Endothelial cell (in vitro differentiated cells): ENCODE measurements around the gene PPP1R37. TPM values are rescaled to one million over a fixed set of nuclear protein-coding genes. Genes with fewer than 3 reads are reported as not detected.

Source experiments
- DNase-seq: peaks from one replicate; pipeline ENCODE4 v3.0.0; 2021; ENCODE audit warnings: low spot score
- H3K27ac Mint-ChIP-seq: one replicate; pipeline ENCODE4 v1.8.0; 2021; ENCODE audit warnings: mixed read lengths, inconsistent platforms; ENCODE audit not compliant: unreplicated experiment
- H3K27me3 Mint-ChIP-seq: one replicate; pipeline ENCODE4 v1.8.0; 2021; ENCODE audit warnings: mild to moderate bottlenecking, moderate library complexity, mixed read lengths, inconsistent platforms; ENCODE audit not compliant: unreplicated experiment
- H3K36me3 Mint-ChIP-seq: one replicate; pipeline ENCODE4 v1.8.0; 2021; ENCODE audit warnings: mild to moderate bottlenecking, low read depth, mixed read lengths, inconsistent platforms; ENCODE audit not compliant: unreplicated experiment
- H3K4me1 Mint-ChIP-seq: one replicate; pipeline ENCODE4 v1.8.0; 2021; ENCODE audit warnings: mild to moderate bottlenecking, mixed read lengths, inconsistent platforms; ENCODE audit not compliant: unreplicated experiment
- H3K4me3 Mint-ChIP-seq: one replicate; pipeline ENCODE4 v1.8.0; 2021; ENCODE audit warnings: mild to moderate bottlenecking, mixed read lengths, inconsistent platforms; ENCODE audit not compliant: unreplicated experiment
- H3K9me3 Mint-ChIP-seq: one replicate; pipeline ENCODE4 v1.8.0; 2021; ENCODE audit warnings: mixed read lengths, inconsistent platforms; ENCODE audit not compliant: unreplicated experiment
- total RNA-seq: library from RNA; stranded (reverse); fragmentation: NEBNext Ultra II Directional; extraction: Animal tissue kit (Norgen Biotek cat#: 25700); gene quantifications from one replicate; pipeline ENCODE4 v1.2.1, GENCODE V29; 2021; ENCODE audit not compliant: unreplicated experiment
- TF ChIP-seq, protein P1 (sequence below): fragments of 200-600 bp; sonication (generic); IDR thresholded peaks from one replicate; pipeline ENCODE4 v1.5.0; 2021; ENCODE audit warnings: antibody characterized with exemption; ENCODE audit not compliant: unreplicated experiment

PPP1R37 gene
- total RNA-seq, 1 donor from 2014 or later = 34.7 TPM

DNA sequence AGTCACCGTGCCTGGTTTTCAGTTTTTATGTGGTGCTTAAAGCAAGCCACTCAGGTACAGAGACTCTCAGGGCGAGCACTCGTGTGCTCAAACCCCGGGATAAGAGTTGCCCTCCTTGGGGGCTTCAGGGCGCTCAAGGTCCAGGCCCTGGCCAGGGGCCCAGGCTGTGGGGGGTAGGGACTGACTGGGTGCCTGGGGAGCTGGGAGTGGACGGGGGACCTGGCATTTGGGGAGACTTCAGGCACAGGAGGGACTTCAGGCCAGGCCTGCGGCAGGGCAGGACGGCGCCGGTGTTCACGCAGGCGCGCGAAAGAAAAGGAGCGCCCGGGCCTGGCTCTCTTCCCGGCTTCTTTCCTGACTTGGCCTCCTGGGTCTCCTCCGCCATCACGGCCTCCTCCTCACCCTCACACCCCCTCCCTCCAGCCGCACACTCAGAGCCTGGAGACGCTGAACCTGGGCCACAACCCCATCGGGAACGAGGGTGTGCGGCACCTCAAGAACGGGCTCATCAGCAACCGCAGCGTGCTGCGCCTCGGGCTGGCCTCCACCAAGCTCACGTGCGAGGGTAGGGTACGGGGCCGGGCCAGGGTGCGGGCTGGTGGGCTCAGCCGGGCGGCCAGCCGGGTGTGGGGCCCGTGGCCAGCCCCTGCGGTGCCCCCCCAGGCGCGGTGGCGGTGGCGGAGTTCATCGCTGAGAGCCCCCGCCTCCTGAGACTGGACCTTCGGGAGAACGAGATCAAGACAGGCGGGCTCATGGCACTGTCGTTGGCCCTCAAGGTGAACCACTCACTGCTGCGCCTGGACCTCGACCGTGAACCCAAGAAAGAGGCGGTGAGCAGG lies 51.7 kb downstream of the PPP1R37 start:
- H3K27me3 Mint-ChIP-seq = peaks cover 13% of the 10 kb centered on the region
- no peak overlapping the region for H3K27ac Mint-ChIP-seq
- no peak overlapping the region for H3K4me3 Mint-ChIP-seq
- no peak for DNase-seq
- H3K9me3 Mint-ChIP-seq = no peaks in the 10 kb centered on the region
- TF ChIP-seq, protein P1, sequence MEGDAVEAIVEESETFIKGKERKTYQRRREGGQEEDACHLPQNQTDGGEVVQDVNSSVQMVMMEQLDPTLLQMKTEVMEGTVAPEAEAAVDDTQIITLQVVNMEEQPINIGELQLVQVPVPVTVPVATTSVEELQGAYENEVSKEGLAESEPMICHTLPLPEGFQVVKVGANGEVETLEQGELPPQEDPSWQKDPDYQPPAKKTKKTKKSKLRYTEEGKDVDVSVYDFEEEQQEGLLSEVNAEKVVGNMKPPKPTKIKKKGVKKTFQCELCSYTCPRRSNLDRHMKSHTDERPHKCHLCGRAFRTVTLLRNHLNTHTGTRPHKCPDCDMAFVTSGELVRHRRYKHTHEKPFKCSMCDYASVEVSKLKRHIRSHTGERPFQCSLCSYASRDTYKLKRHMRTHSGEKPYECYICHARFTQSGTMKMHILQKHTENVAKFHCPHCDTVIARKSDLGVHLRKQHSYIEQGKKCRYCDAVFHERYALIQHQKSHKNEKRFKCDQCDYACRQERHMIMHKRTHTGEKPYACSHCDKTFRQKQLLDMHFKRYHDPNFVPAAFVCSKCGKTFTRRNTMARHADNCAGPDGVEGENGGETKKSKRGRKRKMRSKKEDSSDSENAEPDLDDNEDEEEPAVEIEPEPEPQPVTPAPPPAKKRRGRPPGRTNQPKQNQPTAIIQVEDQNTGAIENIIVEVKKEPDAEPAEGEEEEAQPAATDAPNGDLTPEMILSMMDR = no peak
- no peaks in the 10 kb centered on the region for H3K4me1 Mint-ChIP-seq
- H3K36me3 Mint-ChIP-seq = peaks cover 22% of the 10 kb centered on the region

- no peak for DNase-seq
- Mint-ChIP-seq H3K4me3 (no peak overlapping the region), H3K4me1 (no peaks in the 10 kb centered on the region), H3K27me3 (peaks cover 12% of the 10 kb centered on the region), H3K9me3 (no peaks in the 10 kb centered on the region), H3K36me3 (peaks cover 22% of the 10 kb centered on the region), H3K27ac (no peak overlapping the region)
- TF ChIP-seq, protein P1 = no peak
Observed at GRCh38 chr19:45145270-45146189, 52.6 kb downstream of the PPP1R37 start.

DNA sequence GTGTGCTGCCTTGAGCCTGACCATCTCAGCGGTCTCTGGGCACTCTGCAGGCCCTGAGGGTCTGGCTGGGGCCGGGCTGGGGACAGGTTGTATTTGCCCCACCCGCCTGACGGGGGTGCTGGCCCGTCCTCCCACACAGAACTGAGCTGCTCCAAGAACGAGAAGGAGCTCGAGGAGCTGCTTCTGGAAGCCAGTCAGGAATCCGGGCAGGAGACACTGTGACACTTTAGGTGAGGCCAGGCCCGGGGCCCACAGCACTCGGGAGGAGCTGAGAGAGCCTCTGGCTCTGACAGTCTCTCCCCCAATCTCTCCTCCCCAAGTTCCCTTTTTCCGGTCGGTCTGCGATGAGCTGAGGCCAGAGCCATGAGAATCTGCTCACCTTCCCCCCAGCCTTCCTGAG lies 53.3 kb downstream of the PPP1R37 start:
- peaks cover 12% of the 10 kb centered on the region for H3K27me3 Mint-ChIP-seq
- no peak overlapping the region for H3K4me3 Mint-ChIP-seq
- H3K27ac Mint-ChIP-seq = no peak overlapping the region
- peaks cover 17% of the 10 kb centered on the region for H3K36me3 Mint-ChIP-seq
- TF ChIP-seq, protein P1 = no peak
- DNase-seq = no peak
- H3K9me3 Mint-ChIP-seq = no peaks in the 10 kb centered on the region
- no peaks in the 10 kb centered on the region for H3K4me1 Mint-ChIP-seq

GRCh38 chr19:45146741-45147205 lies 53.8 kb downstream of the PPP1R37 start:
- TF ChIP-seq, protein P1 = no peak
- H3K4me3 Mint-ChIP-seq = no peak overlapping the region
- H3K4me1 Mint-ChIP-seq = no peaks in the 10 kb centered on the region
- DNase-seq = no peak
- peaks cover 12% of the 10 kb centered on the region for H3K27me3 Mint-ChIP-seq
- H3K36me3 Mint-ChIP-seq = peaks cover 12% of the 10 kb centered on the region
- H3K9me3 Mint-ChIP-seq = no peaks in the 10 kb centered on the region
- no peak overlapping the region for H3K27ac Mint-ChIP-seq
